ENCODE measurements around the gene PSMD1.

PSMD1 gene

GRCh38 chr2:231186325-231186724, 129.7 kb downstream of the PSMD1 start:
- TF ChIP-seq ZFP3 (CRISPR knock-in tag; IDR thresholded peaks at IDR 0.05), result no peak
- TF ChIP-seq CSRNP3 (CRISPR knock-in tag; IDR thresholded peaks at IDR 0.05), result no peak
- TF ChIP-seq CREB5 (CRISPR knock-in tag; IDR thresholded peaks at IDR 0.05; ENCODE audit: low read depth), result no peak
- TF ChIP-seq ZNF70 (CRISPR knock-in tag; IDR thresholded peaks at IDR 0.05), result no peak
- TF ChIP-seq POU6F1 (CRISPR knock-in tag; IDR thresholded peaks at IDR 0.05; ENCODE audit: borderline replicate concordance, low read depth), result no peak
- no peak for TF ChIP-seq ESRRG (CRISPR knock-in tag; IDR thresholded peaks at IDR 0.05)
- TF ChIP-seq OSR1 (CRISPR knock-in tag; IDR thresholded peaks at IDR 0.05), result no peak
- TF ChIP-seq TCF4 (CRISPR knock-in tag; IDR thresholded peaks at IDR 0.05; ENCODE audit: borderline replicate concordance), result no peak
- TF ChIP-seq ZC3H10 (CRISPR knock-in tag; IDR thresholded peaks at IDR 0.05), result no peak
- TF ChIP-seq TSHZ2 (CRISPR knock-in tag; IDR thresholded peaks at IDR 0.05), result no peak
- no peak for TF ChIP-seq GLIS3 (CRISPR knock-in tag; IDR thresholded peaks at IDR 0.05)
- no peak for TF ChIP-seq ZFP30 (CRISPR knock-in tag; IDR thresholded peaks at IDR 0.05)
- TF ChIP-seq CSDC2 (CRISPR knock-in tag; IDR thresholded peaks at IDR 0.05), result no peak
- no peak for TF ChIP-seq BACH2 (CRISPR knock-in tag; IDR thresholded peaks at IDR 0.05; ENCODE audit: borderline replicate concordance)
- no peak for TF ChIP-seq TOX (CRISPR knock-in tag; IDR thresholded peaks at IDR 0.05; ENCODE audit: borderline replicate concordance)
- no peak for TF ChIP-seq ARNTL (CRISPR knock-in tag; IDR thresholded peaks at IDR 0.05; ENCODE audit: borderline replicate concordance, low read depth)
- TF ChIP-seq PPARA (CRISPR knock-in tag; IDR thresholded peaks at IDR 0.05; ENCODE audit: borderline replicate concordance), result no peak
- ATAC-seq, result no peak

- ATAC-seq, result no peak; the same call in 2 of the 3 replicates
- TF ChIP-seq RARB (CRISPR knock-in tag; IDR thresholded peaks at IDR 0.05) (no peak), ISL1 (CRISPR knock-in tag; IDR thresholded peaks at IDR 0.05) (peak; percentile 81), BACH2 (CRISPR knock-in tag; IDR thresholded peaks at IDR 0.05; ENCODE audit: borderline replicate concordance) (no peak), ZNF70 (CRISPR knock-in tag; IDR thresholded peaks at IDR 0.05) (no peak), SNAI2 (CRISPR knock-in tag; IDR thresholded peaks at IDR 0.05) (peak; percentile 19; the same call in 1 of the 2 replicates), TOX (CRISPR knock-in tag; IDR thresholded peaks at IDR 0.05; ENCODE audit: borderline replicate concordance) (no peak), ZNF565 (CRISPR knock-in tag; conservative IDR thresholded peaks at IDR 0.05; ENCODE audit: low read depth) (no peak), ZC3H10 (CRISPR knock-in tag; IDR thresholded peaks at IDR 0.05) (no peak), TSHZ2 (CRISPR knock-in tag; IDR thresholded peaks at IDR 0.05) (peak; percentile 81), POU6F1 (CRISPR knock-in tag; IDR thresholded peaks at IDR 0.05; ENCODE audit: borderline replicate concordance, low read depth) (no peak), ARNTL (CRISPR knock-in tag; IDR thresholded peaks at IDR 0.05; ENCODE audit: borderline replicate concordance, low read depth) (no peak), TCF4 (CRISPR knock-in tag; IDR thresholded peaks at IDR 0.05; ENCODE audit: borderline replicate concordance) (peak; percentile 81; the same call in 1 of the 2 replicates), CSRNP3 (CRISPR knock-in tag; IDR thresholded peaks at IDR 0.05) (no peak), CREB5 (CRISPR knock-in tag; IDR thresholded peaks at IDR 0.05; ENCODE audit: low read depth) (peak; percentile 22; the same call in 1 of the 2 replicates), GLIS3 (CRISPR knock-in tag; IDR thresholded peaks at IDR 0.05) (no peak), ESRRG (CRISPR knock-in tag; IDR thresholded peaks at IDR 0.05) (0 out of 2 replicates have a peak, but pooled peaks have one; percentile 56), OSR1 (CRISPR knock-in tag; IDR thresholded peaks at IDR 0.05) (no peak), ZNF8 (CRISPR knock-in tag; IDR thresholded peaks at IDR 0.05) (no peak), ZFP3 (CRISPR knock-in tag; IDR thresholded peaks at IDR 0.05) (peak; percentile 59; the same call in 1 of the 2 replicates)
Observed at GRCh38 chr2:231187736-231188505, 131.3 kb downstream of the PSMD1 start.
